ENCODE results near the gene PRPSAP1.
"Not testable (repeated sequence)": the region's sequence is repeated elsewhere in the genome, so short reads cannot be mapped to it uniquely, and the experiment has no call there.

Gene PRPSAP1

DNA sequence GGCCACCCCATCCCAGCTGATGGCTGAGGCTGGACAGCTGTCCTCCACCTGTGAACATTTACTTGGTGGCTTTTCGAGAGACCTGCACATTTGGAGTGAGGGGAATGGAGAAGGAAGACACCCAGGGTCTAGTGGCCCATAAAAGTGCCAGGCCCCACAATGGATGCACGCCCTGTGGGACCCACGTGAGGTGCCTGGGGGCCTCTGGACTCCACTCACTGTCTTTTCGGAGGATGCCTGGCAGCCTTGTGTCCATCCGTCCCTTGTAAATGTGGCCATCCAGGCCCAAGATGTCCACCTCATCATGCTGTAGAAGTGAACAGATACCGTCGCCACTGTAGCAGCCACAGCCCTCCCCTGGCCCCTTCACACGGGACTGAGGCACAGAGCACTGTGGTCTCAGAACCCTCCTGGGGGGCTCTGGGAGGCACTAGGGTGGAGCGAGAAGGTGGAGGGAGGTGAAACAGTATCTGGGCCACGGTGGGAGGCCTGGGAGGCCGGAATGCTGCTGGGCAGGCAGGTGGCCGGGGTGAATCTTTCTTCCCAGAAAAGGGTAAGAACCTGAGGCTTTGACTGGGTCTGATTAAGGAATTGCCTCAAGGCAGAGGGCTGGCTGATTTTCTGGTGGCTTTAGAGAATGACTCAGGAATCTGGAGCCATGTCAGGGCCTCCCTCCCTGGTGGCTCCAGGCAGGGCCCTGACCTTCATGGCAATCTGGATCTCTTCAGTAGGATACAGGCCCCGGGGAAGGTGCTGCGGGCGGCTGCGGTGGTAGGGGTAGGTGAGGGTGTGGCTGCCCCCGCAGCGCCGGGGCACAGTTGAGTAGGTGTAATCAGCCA lies 77.0 kb downstream of the PRPSAP1 start:
- no peak for DNase-seq

DNA sequence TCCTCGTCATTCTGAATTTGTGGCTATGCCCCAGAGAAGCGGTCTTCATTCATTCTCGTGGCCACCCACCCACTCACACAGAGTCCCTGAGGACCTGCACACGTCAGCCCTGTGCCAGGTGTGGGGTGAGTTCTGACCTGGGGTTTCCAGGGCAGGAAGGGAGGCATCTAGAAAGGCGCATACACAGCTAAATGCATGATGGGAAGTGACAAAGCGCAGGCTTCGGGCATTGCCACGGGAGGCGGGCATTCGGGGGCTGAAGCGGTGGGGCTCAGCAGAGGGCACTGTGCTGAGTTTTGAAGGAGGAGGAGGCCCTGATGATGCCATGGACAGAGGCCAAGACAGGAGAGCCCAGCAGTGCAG lies 77.7 kb downstream of the PRPSAP1 start:
- no peak for DNase-seq

DNA sequence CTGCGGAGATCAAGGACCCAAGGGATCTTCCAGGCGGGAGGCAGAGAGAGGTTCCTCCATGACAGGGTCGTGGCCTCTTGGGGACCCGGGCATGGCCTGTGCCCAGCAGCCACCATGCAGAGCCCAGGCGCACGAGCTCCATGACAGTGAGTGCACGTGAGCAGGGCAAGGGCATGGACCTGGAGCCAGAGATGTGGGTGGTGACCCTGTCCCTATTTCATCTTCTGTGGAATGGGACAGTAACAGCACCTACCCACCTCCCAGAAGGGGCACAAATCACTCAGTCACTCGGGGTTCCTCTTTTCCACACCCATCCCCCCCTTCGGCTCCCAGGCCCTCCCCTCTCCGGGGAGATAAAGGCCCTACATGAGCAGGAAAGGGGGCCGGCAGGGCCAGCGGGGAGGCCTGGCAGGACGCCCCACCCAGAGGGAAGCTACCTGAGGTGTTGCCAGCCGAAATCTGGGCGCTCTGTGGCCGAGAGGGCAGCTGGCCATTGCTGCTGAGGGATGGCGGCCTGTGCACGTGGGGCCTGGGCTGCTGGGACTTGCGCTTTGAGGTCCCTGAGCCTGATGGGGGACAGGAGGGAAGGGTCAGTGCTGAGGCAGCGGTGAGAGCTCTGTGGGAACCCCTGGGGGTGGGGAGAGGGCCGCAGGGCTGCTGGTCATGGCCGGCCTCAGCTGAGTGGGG lies 78.2 kb downstream of the PRPSAP1 start:
- DNase-seq, result no peak

DNA sequence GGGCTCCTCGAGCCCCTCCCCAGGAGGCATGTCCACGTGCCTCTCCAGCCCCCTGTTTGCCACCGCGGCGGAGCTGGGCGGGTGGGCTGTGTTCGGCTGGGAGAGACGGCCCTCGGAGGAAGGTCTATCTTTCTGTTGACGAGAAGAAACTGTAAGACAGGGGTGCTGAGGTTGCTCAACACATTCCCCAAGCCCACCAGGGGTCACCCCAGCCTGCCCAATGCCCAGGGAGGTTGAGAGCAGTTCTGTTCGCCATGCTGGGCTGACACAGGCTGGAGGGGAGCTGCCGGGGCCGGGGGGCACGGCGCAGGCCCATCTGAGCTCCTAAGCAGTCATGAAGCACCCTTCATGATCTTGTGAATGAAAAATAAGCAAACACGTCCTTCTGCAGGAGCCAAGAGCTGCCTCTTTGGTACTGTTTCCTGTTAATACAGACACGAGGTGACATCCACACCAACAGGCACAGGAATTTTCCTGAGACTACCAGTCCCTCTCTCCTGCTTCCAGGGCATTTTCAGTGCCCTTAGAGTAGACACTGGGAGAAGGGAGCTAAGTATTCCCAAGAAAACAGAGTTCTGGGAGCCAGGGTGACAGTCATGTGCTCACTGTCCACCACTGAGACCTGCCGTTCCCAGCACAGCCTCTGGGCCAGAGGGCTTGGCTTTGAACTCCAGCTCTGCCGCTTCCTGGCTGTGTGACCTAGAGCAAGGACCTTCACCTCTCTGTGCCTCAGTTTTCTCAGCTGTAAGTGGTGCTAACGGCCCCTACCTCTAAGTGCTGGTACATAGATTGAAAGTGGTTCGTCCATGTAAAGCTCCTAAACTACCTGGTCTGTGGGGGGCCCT lies 79.4 kb downstream of the PRPSAP1 start:
- DNase-seq, result no peak

DNA sequence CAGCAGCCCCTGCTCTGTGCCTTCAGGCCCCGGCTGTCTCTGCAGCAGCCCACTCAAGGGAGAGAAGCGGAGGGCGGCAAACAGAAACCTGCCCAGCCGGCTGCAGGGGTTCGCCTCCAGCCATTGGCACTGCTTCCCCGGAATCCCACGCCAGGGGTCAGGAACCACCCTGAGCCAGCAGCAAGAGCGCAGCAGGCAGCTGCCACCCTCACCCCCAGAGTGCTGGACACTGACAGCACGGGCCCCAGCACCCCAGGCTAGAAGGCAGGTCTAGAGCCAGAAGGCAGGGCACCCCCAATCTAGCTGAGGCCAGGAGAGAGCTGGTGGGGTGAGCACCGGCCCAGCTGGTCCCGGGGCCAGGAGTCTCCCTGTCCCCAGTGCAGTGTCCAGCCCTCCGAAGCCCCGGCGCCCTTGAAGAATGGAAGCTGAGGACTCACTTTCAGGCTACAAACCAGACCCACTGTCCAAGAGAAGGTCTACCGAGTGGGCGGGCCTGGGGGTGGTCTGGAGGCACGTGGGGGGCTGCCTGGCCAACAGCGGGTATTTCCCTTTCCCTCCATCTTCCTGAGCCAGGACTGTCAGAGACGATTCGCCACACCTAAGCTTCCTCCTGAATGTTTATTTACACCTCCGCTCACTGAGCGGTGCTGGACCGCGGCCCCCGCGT lies 80.1 kb downstream of the PRPSAP1 start:
- DNase-seq, result no peak

DNA sequence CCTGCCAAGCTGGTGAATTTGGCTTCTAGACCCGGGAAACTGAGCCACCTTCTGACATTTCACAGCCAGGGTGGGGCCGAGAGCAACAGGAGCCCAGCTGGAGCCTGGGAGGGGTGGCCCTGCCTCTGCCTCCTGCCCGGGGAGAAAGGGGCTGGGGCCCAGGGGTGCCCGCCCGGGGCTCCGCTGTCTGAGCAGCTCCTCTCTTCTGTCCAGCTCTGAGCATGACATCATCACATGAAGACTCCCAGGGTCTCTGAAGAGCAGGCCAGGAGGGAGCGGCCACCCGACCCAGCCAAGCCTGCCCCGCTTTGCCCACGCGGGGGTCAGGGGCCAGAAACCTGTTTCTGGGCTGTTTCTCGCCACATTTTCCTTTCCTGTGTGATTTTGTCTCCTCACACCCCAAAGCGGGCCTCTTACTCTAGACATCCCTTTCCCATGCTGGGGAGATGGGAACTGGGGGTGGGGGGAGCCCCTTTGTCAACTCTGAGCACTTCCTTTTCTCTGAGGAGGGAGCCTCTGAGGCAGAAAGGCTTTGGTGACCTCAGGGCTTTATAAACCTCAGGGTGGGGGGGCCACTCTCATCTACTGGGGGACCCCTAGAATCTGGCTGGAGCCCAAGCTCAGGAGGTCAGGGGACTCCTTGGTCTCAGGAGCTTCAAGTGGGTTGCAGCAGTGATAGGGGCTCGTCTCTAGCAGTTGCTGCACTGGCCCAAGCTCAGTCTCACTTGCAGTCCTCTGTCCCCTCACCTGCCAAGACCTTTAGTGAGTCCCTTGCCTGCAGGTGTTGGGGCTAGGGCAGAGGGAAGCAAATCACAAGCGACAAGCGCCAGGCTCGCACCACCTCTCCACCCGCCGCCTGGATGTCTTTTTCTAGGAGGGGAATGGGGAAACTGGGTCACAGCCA lies 80.9 kb downstream of the PRPSAP1 start:
- no peak for DNase-seq

DNA sequence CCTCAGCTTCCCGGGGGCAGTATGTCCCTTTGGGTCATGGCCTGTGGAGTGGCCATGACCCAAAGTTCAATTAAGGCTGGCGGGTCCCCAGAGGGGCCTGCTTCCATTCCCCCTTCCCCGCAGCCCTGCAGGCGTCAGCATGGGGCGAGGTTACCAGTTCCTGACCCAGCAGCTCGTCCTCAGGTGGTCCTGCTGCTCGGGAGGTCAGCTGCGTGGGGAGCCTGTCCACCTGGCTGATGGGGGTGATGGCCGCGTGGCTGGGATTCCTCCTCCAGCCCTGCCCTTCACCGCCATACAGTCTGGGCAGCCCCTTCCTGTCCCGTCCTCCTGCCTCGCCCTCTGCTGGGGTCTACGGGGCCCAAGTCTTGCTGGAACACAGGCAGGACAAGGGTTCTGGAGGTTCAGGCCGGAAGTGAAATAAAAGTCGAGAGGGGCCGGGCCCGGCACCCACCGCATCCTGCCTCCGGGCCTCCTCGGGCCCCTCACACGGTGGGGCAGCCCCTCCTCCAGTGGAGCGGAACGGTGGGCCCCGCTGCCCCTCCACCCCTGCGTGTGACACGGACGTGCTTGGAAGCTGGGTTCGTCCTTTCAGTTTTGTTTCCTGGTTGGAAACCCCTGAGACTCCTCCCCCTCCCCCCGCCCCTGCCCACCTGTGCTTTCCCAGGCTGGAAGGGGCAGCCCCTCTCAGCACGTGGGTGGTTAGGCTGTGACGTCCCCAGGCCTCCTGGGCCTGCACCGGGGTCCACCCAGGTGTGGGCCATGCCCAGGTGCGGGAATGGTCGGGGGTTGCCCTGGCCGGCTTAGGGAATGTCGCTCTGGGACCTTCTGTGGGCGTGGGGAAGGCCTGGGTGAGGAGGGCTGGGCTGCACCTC lies 81.8 kb downstream of the PRPSAP1 start:
- no peak for DNase-seq

DNA sequence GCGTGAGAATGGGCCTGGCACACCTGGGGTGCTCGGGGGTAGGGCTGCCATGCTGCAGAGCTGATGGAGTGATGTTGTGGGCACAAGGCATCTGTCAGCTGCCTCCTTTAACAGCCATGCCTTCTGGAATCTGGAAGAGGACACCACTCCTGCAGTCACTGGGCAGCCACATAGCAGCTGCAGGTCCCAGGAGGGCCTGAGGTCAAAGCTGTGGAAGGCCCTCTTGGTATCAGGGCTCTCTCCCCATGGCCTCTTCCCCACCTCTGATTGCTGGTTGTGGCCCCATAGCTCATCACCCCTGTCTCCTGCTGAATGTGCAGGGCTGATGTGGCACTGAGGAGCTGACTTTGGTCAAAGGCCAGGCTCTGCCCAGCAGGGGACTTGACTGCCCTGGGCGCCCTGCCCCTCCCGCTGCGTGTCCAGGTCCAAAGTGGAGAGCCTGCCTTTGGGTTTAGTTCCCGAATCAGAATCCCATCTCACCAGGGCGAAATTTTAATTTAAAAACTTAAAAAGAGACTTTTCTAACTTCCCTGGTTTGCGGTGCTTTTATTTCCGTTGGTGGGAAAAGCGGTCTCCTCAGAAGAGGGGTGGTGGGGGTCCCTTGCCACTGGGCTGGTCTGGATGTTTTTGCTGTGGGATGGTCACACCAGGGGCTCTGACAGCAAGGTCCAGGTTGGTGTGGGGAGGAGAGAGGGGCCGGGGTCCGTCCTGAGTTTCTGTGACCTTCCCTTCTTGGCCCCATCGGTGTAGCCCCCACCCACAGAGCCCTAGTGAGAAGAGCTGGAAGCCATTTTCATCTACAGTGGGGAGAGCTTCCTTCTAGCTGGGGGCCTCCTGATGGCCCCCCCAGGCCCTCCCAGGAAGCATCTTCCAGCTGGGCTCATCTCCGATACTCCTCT lies 82.7 kb downstream of the PRPSAP1 start:
- no peak for DNase-seq

DNA sequence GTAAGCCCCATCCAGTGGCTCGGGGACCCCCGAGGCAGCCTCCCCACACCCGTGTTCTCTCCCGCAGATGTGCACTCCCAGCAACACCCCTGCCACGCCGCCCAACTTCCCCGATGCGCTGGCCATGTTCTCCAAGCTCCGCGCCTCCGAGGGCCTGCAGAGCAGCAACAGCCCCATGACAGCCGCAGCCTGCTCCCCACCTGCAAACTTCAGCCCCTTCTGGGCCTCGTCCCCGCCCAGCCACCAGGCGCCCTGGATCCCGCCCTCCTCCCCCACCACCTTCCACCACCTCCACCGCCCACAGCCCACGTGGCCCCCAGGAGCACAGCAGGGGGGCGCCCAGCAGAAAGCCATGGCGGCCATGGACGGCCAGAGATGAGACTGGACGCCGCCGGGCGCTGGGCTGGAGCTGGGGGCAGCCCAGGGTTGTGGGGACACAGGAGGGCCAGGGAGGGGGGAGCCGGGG lies 83.6 kb downstream of the PRPSAP1 start:
- DNase-seq, result no peak

DNA sequence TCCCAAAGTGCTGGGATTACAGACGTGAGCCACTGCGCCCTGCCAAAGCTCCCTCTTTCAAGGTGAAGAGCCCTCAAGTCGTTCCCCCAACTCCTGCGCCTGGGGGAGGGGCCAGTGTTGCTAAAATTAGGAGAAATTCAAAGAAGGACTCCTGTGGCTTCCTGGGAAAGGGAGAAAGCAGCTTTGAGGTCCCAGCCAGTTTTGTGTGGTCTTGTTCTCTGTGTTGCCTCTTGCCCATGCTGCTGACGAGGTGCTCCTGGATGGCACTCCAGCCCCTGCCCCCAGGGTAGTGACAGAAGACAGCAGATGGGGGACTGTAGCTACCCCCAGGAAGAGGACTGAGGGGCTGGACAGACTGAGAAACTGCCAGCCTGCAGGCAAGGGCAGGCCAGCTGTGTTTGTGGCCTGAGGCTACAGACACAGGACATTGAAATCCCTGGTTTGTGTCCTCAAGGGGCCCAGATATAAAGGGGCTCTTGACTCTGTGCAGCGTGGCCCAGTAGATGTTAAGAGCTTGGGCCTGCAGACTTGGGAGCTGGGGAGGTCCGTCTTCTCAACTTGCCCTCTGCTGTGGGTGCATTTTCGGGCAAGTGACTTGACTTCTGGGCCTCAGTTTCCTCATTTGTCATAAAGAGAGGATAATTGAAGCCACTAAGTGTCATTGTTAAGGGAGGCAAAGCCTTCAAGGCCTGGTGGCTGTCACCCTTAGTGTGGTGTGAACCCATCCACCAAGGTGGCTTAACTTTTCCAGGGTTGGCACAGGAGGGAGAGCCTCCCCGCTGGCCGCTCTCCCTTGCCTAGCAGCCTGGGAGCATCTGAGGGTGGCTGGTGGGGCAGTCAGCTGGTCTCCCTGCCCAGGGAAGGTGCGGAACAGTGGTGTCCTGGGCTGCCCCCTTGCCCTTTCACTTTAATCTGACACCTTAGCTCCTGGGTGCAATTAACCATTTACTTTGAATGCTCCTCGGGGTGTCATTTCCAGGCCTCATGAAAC lies 84.4 kb downstream of the PRPSAP1 start:
- no peak for DNase-seq

DNA sequence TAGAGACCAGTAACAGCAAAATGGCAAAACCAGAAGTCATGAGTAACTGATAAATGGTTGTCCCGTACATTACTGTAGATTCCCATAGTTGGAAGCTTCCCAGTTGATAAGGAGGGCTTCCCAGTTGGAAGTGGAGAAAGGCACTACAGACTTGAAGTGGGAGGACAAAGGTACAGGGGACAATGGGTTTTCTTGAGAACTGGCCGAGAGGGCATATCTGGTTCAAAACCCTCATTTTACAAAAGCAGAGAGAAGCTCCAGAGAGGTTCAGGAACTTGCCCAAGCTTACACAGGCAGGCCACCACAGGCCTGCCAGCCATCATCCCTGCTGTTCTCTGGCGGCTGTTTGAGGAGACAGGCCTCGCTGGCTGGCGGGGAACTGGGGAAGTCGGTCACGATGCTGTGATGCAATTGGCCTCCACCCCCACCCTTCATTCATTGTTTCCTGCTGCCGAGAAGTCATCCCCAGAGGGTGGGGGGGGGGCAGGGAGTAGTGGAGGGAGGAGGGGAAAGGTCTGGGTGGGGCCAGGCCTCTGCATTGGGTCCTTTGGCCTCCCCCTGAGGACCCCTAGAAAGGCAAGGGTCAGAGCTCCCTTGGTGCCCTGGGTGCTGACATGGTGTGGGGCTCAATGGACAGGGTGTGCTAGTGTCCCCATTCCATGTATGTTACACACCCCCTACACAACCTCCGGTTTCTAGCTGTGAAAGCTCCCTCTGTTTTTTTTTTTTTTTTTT lies 85.5 kb downstream of the PRPSAP1 start:
- no peak for DNase-seq

DNA sequence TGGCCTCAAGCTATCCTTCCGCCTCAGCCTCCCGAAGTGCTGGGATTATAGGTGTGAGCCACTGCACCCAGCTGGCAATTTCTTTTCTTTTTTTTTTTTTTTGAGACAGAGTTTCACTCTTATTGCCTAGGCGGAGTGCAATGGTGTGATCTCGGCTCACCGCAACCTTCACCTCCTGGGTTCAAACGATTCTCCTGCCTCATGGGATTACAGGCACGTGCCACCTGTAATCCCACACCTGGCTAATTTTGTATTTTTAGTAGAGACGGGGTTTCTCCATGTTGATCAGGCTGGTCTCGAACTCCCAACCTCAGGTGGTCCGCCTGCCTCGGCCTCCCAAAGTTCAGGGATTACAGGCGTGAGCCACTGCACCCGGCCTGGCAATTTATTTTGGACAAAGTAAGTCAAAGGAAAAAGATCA lies 86.1 kb downstream of the PRPSAP1 start:
- not testable (repeated sequence) for DNase-seq

DNA sequence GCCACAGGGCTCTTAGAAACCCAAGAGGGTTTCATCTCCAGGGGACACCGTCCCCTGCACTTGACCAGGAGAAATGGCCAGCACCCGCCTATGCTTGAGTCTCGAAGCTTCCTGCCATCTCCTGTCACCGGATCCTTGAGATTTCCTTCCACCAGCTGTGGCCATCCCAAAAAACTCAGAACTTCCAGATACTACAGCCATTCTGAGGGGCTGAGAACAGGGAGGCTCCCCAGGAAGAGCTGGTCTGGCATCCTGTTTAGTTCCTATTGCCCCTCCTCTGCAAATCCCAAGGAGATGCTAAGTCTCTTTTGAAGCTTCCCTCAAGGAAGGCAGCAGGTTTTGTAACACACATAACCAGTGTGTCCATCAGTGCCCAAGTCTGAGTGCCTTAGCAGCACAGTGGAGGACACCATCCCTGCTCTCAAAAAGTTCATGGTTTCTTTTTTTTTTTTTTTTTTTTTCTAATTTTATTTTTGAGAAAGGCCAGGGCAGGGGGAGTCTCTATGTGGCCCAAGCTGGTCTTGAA lies 86.6 kb downstream of the PRPSAP1 start:
- no peak for DNase-seq

DNA sequence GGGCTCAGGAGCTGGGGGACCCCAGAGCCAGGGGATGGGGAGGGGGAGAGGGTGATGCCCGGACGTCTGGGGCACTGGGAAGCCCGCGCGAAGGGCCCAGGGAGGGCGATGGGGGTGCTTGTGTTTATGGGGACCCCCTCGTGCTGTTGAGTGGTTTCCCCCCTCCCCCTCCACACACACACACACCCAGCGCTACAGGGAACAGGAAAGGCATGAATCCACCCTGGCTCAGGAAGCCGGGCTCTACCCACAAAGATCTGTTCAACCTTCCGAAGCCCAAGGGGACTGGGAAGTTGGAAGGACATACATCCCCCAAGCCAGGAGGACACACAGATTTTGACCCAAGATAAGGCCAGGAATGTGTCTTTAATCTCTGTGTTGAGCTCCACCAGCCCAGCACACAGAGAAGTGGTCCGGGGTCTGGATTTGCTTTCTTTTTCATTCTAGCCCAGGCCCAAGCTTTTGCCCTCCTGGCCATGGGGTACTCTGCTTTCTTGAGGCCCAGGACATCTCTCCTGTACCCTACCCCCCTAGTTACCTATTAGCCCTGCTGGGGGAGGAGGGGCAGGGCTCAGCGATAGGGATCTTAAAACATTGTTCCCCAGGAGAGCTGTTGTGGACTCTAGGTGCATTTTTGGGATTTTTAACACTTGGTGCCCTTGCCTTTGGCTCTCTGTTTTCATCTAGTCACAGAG lies 87.3 kb downstream of the PRPSAP1 start:
- DNase-seq, result no peak

DNA sequence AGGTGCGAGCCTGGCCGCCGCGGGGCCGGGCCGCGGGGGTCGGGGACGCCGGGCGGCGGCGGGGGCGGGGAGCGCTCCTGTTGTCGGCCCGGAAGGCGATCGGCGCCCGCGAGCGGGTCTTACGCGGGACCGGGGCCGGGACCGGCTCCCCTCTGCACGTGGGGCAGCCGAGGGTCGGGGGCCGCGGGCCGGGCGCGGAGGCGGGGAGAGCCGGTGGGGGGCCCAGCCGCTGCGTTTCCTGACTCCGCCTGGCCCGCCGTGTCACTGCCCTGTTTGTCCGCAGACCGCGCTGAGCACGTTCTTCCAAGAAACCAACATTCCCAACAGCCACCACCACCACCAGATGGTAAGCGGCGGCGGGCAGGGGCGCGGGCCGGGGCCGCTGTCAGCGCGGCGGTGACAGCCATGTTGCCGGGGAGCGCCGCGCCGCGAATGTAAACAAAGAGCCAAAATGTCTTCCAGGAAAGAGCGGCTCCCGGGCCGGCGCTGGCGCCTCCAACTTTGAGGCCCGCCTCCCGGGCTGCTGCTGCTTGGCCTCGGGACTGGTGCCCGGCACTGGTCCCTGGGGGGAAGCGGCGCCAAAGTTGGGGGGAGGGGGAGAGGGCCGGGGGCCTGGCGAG lies 88.0 kb downstream of the PRPSAP1 start:
- no peak for DNase-seq

All from SHP77 treated with DMSO at 0.1 percent for 48 hours (cell line).